ENCODE data around the gene OR7G2. TPM values are rescaled to one million over a fixed set of nuclear protein-coding genes. Genes with fewer than 3 reads are reported as not detected.
"Not testable (repeated sequence)": the region's sequence is repeated elsewhere in the genome, so short reads cannot be mapped to it uniquely, and the experiment has no call there.

Gene OR7G2
- total RNA-seq, 1 experiment from 2014 or later = not detected

- no peaks in the 10 kb centered on the region for H3K9me3 ChIP-seq (replicated peaks)
- no peak overlapping the region for H3K27ac ChIP-seq
- H3K27me3 ChIP-seq = no peaks in the 10 kb centered on the region
- no peaks in the 10 kb centered on the region for H3K4me1 ChIP-seq
- no peak for DNase-seq
- no peaks in the 10 kb centered on the region for H3K36me3 ChIP-seq
- no peak overlapping the region for H3K4me3 ChIP-seq
These were observed 49.6 kb downstream of the OR7G2 start for GRCh38 chr19:9057505-9058258.

- DNase-seq; H3K27ac ChIP-seq; H3K36me3 ChIP-seq; H3K27me3 ChIP-seq; H3K4me1 ChIP-seq; H3K4me3 ChIP-seq; H3K9me3 ChIP-seq (replicated peaks): not testable (repeated sequence)
These were observed 51.1 kb downstream of the OR7G2 start for GRCh38 chr19:9056131-9056530.

GRCh38 chr19:9054765-9055164 is 52.5 kb downstream of the OR7G2 start:
- H3K4me3 ChIP-seq = no peak overlapping the region
- DNase-seq = peak; percentile 8 to 21
- no peaks in the 10 kb centered on the region for H3K27me3 ChIP-seq
- no peaks in the 10 kb centered on the region for H3K36me3 ChIP-seq
- no peaks in the 10 kb centered on the region for H3K9me3 ChIP-seq (replicated peaks)
- no peaks in the 10 kb centered on the region for H3K4me1 ChIP-seq
- no peak overlapping the region for H3K27ac ChIP-seq

- H3K4me3 ChIP-seq = no peak overlapping the region
- H3K27me3 ChIP-seq = no peaks in the 10 kb centered on the region
- H3K9me3 ChIP-seq (replicated peaks) = no peaks in the 10 kb centered on the region
These were observed 53.1 kb downstream of the OR7G2 start for GRCh38 chr19:9054207-9054606.

DNA sequence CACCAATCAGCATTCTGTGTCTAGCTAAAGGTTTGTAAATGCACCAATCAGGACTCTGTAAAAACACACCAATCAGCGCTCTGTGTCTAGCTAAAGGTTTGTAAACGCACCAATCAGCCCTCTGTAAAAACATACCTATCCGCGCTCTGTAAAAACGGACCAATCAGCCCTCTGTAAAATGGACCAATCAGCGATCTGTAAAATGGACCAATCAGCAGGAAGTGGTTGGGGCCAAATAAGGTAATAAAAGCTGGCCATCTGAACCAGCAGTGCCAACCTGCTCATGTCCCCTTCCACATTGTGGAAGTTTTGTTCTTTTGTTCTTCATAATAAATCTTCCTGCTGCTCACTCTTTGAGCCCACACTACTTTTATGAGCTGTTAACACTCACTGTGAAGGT is 53.6 kb downstream of the OR7G2 start:
- H3K4me1 ChIP-seq; H3K36me3 ChIP-seq; H3K9me3 ChIP-seq (replicated peaks); H3K27me3 ChIP-seq; H3K27ac ChIP-seq; DNase-seq; H3K4me3 ChIP-seq: not testable (repeated sequence)

More at GRCh38 chr19:9054207-9054606, 53.1 kb downstream of the OR7G2 start:
- no peaks in the 10 kb centered on the region for H3K36me3 ChIP-seq
- H3K4me1 ChIP-seq = no peaks in the 10 kb centered on the region
- no peak for DNase-seq
- no peak overlapping the region for H3K27ac ChIP-seq

GRCh38 chr19:9052894-9053293 is 54.4 kb downstream of the OR7G2 start:
- no peak for DNase-seq
- no peak overlapping the region for H3K4me3 ChIP-seq
- H3K4me1 ChIP-seq = no peaks in the 10 kb centered on the region
- H3K27ac ChIP-seq = no peak overlapping the region
- H3K36me3 ChIP-seq = no peaks in the 10 kb centered on the region
- no peaks in the 10 kb centered on the region for H3K9me3 ChIP-seq (replicated peaks)
- no peaks in the 10 kb centered on the region for H3K27me3 ChIP-seq

Other genes starting within 250 kb of the OR7G2 start
- not detected in 2 replicates for gene MUC16, start 97.1 kb downstream of the OR7G2 start, total RNA-seq (2014; rRNA removed; shearing (Covaris generic))
- gene OR1M1, start 20.4 kb downstream of the OR7G2 start, total RNA-seq (2014; rRNA removed; shearing (Covaris generic)) = not detected in 2 replicates
- not detected in 2 replicates for gene OR7G1, start 8.3 kb upstream of the OR7G2 start, total RNA-seq (2014; rRNA removed; shearing (Covaris generic))
- not detected in 2 replicates for gene OR7G3, start 19.5 kb upstream of the OR7G2 start, total RNA-seq (2014; rRNA removed; shearing (Covaris generic))
- gene ZNF317, start 32.9 kb upstream of the OR7G2 start, total RNA-seq (2014; rRNA removed; shearing (Covaris generic)) = 31.4 and 31.7 TPM in 2 replicates
- gene OR7D2, start 71.5 kb upstream of the OR7G2 start, total RNA-seq (2014; rRNA removed; shearing (Covaris generic)) = 0.05 and 0.14 TPM in 2 replicates
- gene OR7D4, start 112.1 kb upstream of the OR7G2 start, total RNA-seq (2014; rRNA removed; shearing (Covaris generic)) = not detected in 2 replicates
- not detected in 2 replicates for gene OR7E24, start 143.5 kb upstream of the OR7G2 start, total RNA-seq (2014; rRNA removed; shearing (Covaris generic))
- 4.3 and 5.4 TPM in 2 replicates for gene ZNF699, start 202.4 kb upstream of the OR7G2 start, total RNA-seq (2014; rRNA removed; shearing (Covaris generic))
- 26.8 and 30.2 TPM in 2 replicates for gene ZNF559, start 216.7 kb upstream of the OR7G2 start, total RNA-seq (2014; rRNA removed; shearing (Covaris generic))